Activated CD4-positive, alpha-beta T cell treated with anti-CD3 and anti-CD28 coated beads for 48 hours (primary cell): Measurements from ENCODE around the gene LAMA4.

Source experiments
- DNase-seq: peaks from one replicate; pipeline ENCODE4 v3.0.0-alpha.2; 2020

Gene LAMA4

GRCh38 chr6:112180095-112180820 lies 74.1 kb downstream of the LAMA4 start:
- DNase-seq, result peak; percentile 38

GRCh38 chr6:112179631-112180030 lies 74.7 kb downstream of the LAMA4 start:
- DNase-seq, result no peak

- no peak for DNase-seq
Measured at GRCh38 chr6:112178846-112179245, 75.5 kb downstream of the LAMA4 start.

- DNase-seq, result no peak
Measured at GRCh38 chr6:112177092-112177491, 77.3 kb downstream of the LAMA4 start.

- no peak for DNase-seq
Measured at GRCh38 chr6:112176175-112176574, 78.2 kb downstream of the LAMA4 start.

GRCh38 chr6:112173221-112173804 lies 81.1 kb downstream of the LAMA4 start:
- no peak for DNase-seq

GRCh38 chr6:112172540-112172939 lies 81.8 kb downstream of the LAMA4 start:
- no peak for DNase-seq

- no peak for DNase-seq
Measured at GRCh38 chr6:112169541-112169940, 84.8 kb downstream of the LAMA4 start.

GRCh38 chr6:112163295-112164257 lies 90.8 kb downstream of the LAMA4 start:
- peak; percentile 88 for DNase-seq

GRCh38 chr6:112160745-112161144 lies 93.6 kb downstream of the LAMA4 start:
- DNase-seq, result no peak

- DNase-seq, result no peak
Measured at GRCh38 chr6:112156668-112157067, 97.7 kb downstream of the LAMA4 start.

- no peak for DNase-seq
Measured at GRCh38 chr6:112155886-112156285, 98.5 kb downstream of the LAMA4 start.

GRCh38 chr6:112154711-112155110 lies 99.7 kb downstream of the LAMA4 start:
- DNase-seq, result no peak

- DNase-seq, result no peak
Measured at GRCh38 chr6:112153926-112154607, 100.3 kb downstream of the LAMA4 start.

GRCh38 chr6:112150363-112150762 lies 104.0 kb downstream of the LAMA4 start:
- DNase-seq, result peak; percentile 15

- DNase-seq, result no peak
Measured at GRCh38 chr6:112149719-112150263, 104.6 kb downstream of the LAMA4 start.

GRCh38 chr6:112149236-112149635 lies 105.1 kb downstream of the LAMA4 start:
- no peak for DNase-seq

GRCh38 chr6:112148103-112148502 lies 106.3 kb downstream of the LAMA4 start:
- no peak for DNase-seq

GRCh38 chr6:112145080-112145573 lies 109.2 kb downstream of the LAMA4 start:
- no peak for DNase-seq

- no peak for DNase-seq
Measured at GRCh38 chr6:112144145-112144926, 110.0 kb downstream of the LAMA4 start.

GRCh38 chr6:112141707-112142106 lies 112.7 kb downstream of the LAMA4 start:
- no peak for DNase-seq

GRCh38 chr6:112139052-112139451 lies 115.3 kb downstream of the LAMA4 start:
- DNase-seq, result no peak
